ENCODE data around the gene UBAC2.

DNA sequence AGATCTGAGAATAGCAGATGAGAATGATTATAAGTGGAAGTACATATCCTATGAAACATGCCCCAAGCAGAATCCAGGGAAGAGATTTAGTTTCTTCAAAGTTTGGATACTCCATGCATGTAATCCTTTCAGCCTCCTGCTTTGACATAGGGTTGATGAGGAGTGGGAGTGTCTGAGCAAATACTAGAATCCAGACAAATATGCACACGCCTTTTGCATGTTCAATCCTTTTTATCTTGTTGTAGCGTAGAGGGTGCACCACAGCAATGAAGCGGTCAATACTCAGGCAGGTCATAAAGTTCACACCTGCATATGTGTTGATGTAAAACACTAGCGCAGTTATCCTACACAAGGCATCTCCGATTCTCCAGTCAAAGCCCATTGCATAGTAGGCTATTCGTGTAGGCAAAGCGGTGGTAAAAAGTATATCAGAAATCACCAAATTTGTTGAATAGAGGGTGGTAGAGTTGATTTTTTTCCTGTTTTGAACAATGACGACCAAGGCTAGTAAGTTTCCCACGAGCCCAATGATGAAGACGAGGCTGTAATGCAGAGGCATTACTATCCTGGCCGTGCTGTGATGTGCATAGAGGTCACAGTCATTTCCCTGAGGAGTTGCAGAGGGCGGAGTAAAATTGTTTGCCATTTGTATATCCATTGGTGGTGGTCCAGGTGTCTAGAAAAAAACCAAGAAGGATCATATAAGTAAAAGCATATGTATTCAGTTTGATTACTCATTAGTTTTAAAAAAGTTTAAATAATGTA lies 95.0 kb downstream of the UBAC2 start:
- TF ChIP-seq, protein P1, sequence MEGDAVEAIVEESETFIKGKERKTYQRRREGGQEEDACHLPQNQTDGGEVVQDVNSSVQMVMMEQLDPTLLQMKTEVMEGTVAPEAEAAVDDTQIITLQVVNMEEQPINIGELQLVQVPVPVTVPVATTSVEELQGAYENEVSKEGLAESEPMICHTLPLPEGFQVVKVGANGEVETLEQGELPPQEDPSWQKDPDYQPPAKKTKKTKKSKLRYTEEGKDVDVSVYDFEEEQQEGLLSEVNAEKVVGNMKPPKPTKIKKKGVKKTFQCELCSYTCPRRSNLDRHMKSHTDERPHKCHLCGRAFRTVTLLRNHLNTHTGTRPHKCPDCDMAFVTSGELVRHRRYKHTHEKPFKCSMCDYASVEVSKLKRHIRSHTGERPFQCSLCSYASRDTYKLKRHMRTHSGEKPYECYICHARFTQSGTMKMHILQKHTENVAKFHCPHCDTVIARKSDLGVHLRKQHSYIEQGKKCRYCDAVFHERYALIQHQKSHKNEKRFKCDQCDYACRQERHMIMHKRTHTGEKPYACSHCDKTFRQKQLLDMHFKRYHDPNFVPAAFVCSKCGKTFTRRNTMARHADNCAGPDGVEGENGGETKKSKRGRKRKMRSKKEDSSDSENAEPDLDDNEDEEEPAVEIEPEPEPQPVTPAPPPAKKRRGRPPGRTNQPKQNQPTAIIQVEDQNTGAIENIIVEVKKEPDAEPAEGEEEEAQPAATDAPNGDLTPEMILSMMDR (IDR thresholded peaks at IDR 0.05 in 4 of 5, conservative IDR thresholded peaks at IDR 0.05 in 1 of 5) = no peak
- no peak for TF ChIP-seq POLR2A (IDR thresholded peaks at IDR 0.05)
